Measurements from ENCODE around the gene CD59. TPM values are rescaled to one million over a fixed set of nuclear protein-coding genes. Genes with fewer than 3 reads are reported as not detected.

The CD59 gene
- total and polyA plus RNA-seq, 7 experiments from 2014 or later = 23.3 to 152 (median 69.6) TPM

DNA sequence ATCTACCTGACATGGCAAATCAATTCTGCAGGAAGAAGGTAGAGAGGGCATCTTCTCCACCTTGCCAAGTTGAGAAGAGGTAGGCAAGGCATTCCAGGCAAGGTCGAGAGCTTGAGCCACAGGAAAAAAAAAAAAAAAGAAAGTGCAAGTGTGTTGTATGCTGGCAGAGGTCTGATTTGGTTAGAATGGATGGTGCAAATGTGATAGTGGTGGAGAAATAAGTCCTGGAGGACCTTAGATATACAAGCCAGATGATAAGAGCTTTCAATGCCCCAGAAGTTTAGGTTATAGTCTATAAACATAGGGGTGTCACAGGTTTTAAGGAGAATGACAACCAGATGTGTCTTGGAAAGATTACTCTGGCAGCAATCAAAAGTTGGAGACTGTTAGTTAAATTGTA is 36.6 kb upstream of the CD59 start:
- peak overlapping the region; percentile 83 for H3K27ac ChIP-seq (ENCODE audit: low read depth, low read length)
- H3K27ac Mint-ChIP-seq = peak overlapping the region in 8 of 9 donors; percentile 75 to 98 (median 96)
- H3K4me1 Mint-ChIP-seq = peaks cover 33 to 58% (median 45%) of the 10 kb centered on the region in 7 donors
- CTCF ChIA-PET = no interaction called here
- H3K4me3 Mint-ChIP-seq = peak overlapping the region; percentile 76 to 99 (median 97)
- H3K9me3 ChIP-seq (ENCODE audit: control insufficient read depth in 2 of 3, low read length in 3 of 3) = no peaks in the 10 kb centered on the region
- DNase-seq = no peak
- H3K36me3 ChIP-seq (ENCODE audit: control insufficient read depth in 2 of 3, insufficient read depth in 3 of 3, low read length in 3 of 3) = peaks cover 3 to 25% (median 9%) of the 10 kb centered on the region in 3 experiments
- peaks cover 4 to 15% (median 10%) of the 10 kb centered on the region in 5 donors for H3K36me3 Mint-ChIP-seq
- H3K27me3 ChIP-seq (ENCODE audit: control insufficient read depth in 2 of 2, insufficient read depth in 2 of 2, low read length in 2 of 2) = no peaks in the 10 kb centered on the region
- H3K9me3 Mint-ChIP-seq = peaks cover 0 to 2% (median 0%) of the 10 kb centered on the region in 11 donors
- no peak for ATAC-seq
- peak overlapping the region; percentile 91 for H3K4me3 ChIP-seq (ENCODE audit: low read length)
- POLR2A ChIA-PET = interaction anchor here (1.2 to 4.7 kb wide), 5 partner anchors 15 to 42 kb away, joined by 3 to 22 read pairs (median 4); partner anchors contain the start of gene CD59
- peaks cover 0 to 21% (median 0%) of the 10 kb centered on the region in 5 donors for H3K27me3 Mint-ChIP-seq
- H3K4me1 ChIP-seq (ENCODE audit: control insufficient read depth in 2 of 2, insufficient read depth in 2 of 2, low read length in 2 of 2) = peaks cover 17 to 23% of the 10 kb centered on the region in 2 donors
- intact Hi-C loops (cut with micrococcal nuclease) = loop anchor here (2.0 to 10.0 kb wide), 6 partner anchors 14 to 1892 kb away; partner anchors contain the start of genes APIP (in 2 of the 2), PDHX (in 2 of the 2), CAT (in 1 of the 2) and EIF3M (in 1 of the 2)

DNA sequence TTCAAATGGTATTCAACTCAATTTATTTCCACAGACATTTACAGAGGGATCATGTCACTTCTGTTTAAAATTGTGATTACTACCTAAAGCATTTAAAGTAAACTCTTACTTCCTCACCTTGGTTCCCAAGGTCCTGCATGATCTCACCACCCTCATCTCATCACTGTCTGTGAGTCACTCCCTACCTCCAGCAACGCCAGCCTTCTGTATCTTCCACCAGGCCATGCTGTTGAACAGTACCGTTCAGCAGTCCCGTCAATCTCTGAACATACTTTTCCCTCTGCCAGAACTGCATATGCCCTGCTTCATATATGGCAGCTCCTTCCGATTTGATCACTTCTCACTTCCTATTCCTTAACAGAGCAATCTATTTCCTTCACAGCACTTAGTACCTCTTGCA is 36.1 kb upstream of the CD59 start:
- ChIA-PET CTCF (no interaction called here), POLR2A (interaction anchor here (1.3 to 4.7 kb wide), 3 partner anchors 14 to 37 kb away, joined by 4 to 22 read pairs (median 10); partner anchors contain the start of gene CD59)
- Histone ChIP-seq H3K27me3 (ENCODE audit: control insufficient read depth in 2 of 2, insufficient read depth in 2 of 2, low read length in 2 of 2) (no peaks in the 10 kb centered on the region), H3K36me3 (ENCODE audit: control insufficient read depth in 2 of 3, insufficient read depth in 3 of 3, low read length in 3 of 3) (peaks cover 3 to 30% (median 12%) of the 10 kb centered on the region in 3 experiments), H3K27ac (ENCODE audit: low read depth, low read length) (peak overlapping the region; percentile 12), H3K4me3 (ENCODE audit: low read length) (no peak overlapping the region), H3K9me3 (ENCODE audit: control insufficient read depth in 2 of 3, low read length in 3 of 3) (no peaks in the 10 kb centered on the region), H3K4me1 (ENCODE audit: control insufficient read depth in 2 of 2, insufficient read depth in 2 of 2, low read length in 2 of 2) (peaks cover 17 to 23% of the 10 kb centered on the region in 2 donors)
- DNase-seq (no peak), ATAC-seq (no peak)
- H3K4me1 Mint-ChIP-seq = peaks cover 33 to 58% (median 45%) of the 10 kb centered on the region in 7 donors
- H3K27ac Mint-ChIP-seq = peak overlapping the region in 7 of 9 donors; percentile 75 to 98 (median 95)
- peaks cover 0 to 2% (median 0%) of the 10 kb centered on the region in 11 donors for H3K9me3 Mint-ChIP-seq
- peak overlapping the region; percentile 76 to 99 (median 97) for H3K4me3 Mint-ChIP-seq
- intact Hi-C loops (cut with micrococcal nuclease) = loop anchor here (2.0 to 10.0 kb wide), 6 partner anchors 13 to 1893 kb away; partner anchors contain the start of genes APIP (in 2 of the 2), PDHX (in 2 of the 2), CAT (in 1 of the 2) and EIF3M (in 1 of the 2)
- H3K36me3 Mint-ChIP-seq = peaks cover 4 to 19% (median 10%) of the 10 kb centered on the region in 5 donors
- peaks cover 0 to 19% (median 0%) of the 10 kb centered on the region in 5 donors for H3K27me3 Mint-ChIP-seq

GRCh38 chr11:33770236-33770635 is 34.0 kb upstream of the CD59 start:
- H3K27ac Mint-ChIP-seq = peak overlapping the region in 3 of 9 donors; percentile 13 to 44 (median 39)
- Histone ChIP-seq H3K36me3 (ENCODE audit: control insufficient read depth in 2 of 3, insufficient read depth in 3 of 3, low read length in 3 of 3) (peaks cover 8 to 51% (median 15%) of the 10 kb centered on the region in 3 experiments), H3K27me3 (ENCODE audit: control insufficient read depth in 2 of 2, insufficient read depth in 2 of 2, low read length in 2 of 2) (no peaks in the 10 kb centered on the region), H3K27ac (ENCODE audit: low read depth, low read length) (no peak overlapping the region), H3K4me3 (ENCODE audit: low read length) (no peak overlapping the region), H3K9me3 (ENCODE audit: control insufficient read depth in 2 of 3, low read length in 3 of 3) (no peaks in the 10 kb centered on the region), H3K4me1 (ENCODE audit: control insufficient read depth in 2 of 2, insufficient read depth in 2 of 2, low read length in 2 of 2) (peaks cover 17 to 21% of the 10 kb centered on the region in 2 donors)
- peaks cover 36 to 50% (median 44%) of the 10 kb centered on the region in 7 donors for H3K4me1 Mint-ChIP-seq
- H3K27me3 Mint-ChIP-seq = peaks cover 0 to 8% (median 0%) of the 10 kb centered on the region in 5 donors
- H3K36me3 Mint-ChIP-seq = peaks cover 7 to 36% (median 20%) of the 10 kb centered on the region in 5 donors
- peak overlapping the region in 2 of 10 donors; percentile 15 to 22 for H3K4me3 Mint-ChIP-seq
- peaks cover 0 to 2% (median 0%) of the 10 kb centered on the region in 11 donors for H3K9me3 Mint-ChIP-seq
- POLR2A ChIA-PET = interaction anchor here (1.0 kb wide), 1 partner anchor 36 kb away, joined by 3 read pairs; no protein-coding TSS in a partner anchor
- DNase-seq (no peak), ATAC-seq (no peak)
- CTCF ChIA-PET = interaction anchor here (0.8 kb wide), 1 partner anchor 28 kb away, joined by 3 read pairs; no protein-coding TSS in a partner anchor
- intact Hi-C loops (cut with micrococcal nuclease) = loop anchor here (5.0 to 10.0 kb wide), 5 partner anchors 667 to 1895 kb away; partner anchors contain the start of genes APIP (in 2 of the 2), PDHX (in 2 of the 2), CAT (in 1 of the 2) and EIF3M (in 1 of the 2)

DNA sequence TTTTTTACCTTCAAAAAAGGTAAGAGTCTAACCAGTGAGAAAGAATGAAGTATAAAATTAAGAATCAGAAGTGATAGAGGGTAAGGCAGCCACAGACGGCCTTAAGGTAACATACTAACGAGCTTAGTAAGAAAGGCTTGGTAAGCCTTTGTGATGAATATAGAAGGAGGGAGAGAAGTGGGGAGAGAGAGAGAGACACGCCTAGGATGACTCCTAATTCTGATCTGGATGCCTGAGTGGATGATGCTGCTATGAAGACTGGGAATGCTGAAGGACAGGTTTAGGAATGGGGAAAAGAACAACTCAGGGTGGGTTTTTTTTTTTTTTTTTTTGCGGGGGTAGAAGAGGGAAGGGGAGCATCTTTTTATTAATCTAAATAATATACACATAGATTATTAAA is 33.3 kb upstream of the CD59 start:
- Histone ChIP-seq H3K27ac (ENCODE audit: low read depth, low read length) (no peak overlapping the region), H3K4me3 (ENCODE audit: low read length) (no peak overlapping the region), H3K27me3 (ENCODE audit: control insufficient read depth in 2 of 2, insufficient read depth in 2 of 2, low read length in 2 of 2) (no peaks in the 10 kb centered on the region), H3K9me3 (ENCODE audit: control insufficient read depth in 2 of 3, low read length in 3 of 3) (no peaks in the 10 kb centered on the region), H3K4me1 (ENCODE audit: control insufficient read depth in 2 of 2, insufficient read depth in 2 of 2, low read length in 2 of 2) (peaks cover 16 to 17% of the 10 kb centered on the region in 2 donors), H3K36me3 (ENCODE audit: control insufficient read depth in 2 of 3, insufficient read depth in 3 of 3, low read length in 3 of 3) (peaks cover 13 to 58% (median 15%) of the 10 kb centered on the region in 3 experiments)
- intact Hi-C loops (cut with micrococcal nuclease) = no loop called here
- peak overlapping the region in 5 of 9 donors; percentile 3 to 43 (median 32) for H3K27ac Mint-ChIP-seq
- no peak for DNase-seq
- H3K4me3 Mint-ChIP-seq = peak overlapping the region in 1 of 10 donors; percentile 44
- POLR2A ChIA-PET = no interaction called here
- H3K9me3 Mint-ChIP-seq = no peaks in the 10 kb centered on the region
- CTCF ChIA-PET = interaction anchor here (0.8 kb wide), 1 partner anchor 27 kb away, joined by 3 read pairs; no protein-coding TSS in a partner anchor
- H3K27me3 Mint-ChIP-seq = peaks cover 0 to under 1% (median 0%) of the 10 kb centered on the region in 5 donors
- ATAC-seq = no peak
- H3K4me1 Mint-ChIP-seq = peaks cover 29 to 50% (median 43%) of the 10 kb centered on the region in 7 donors
- peaks cover 14 to 43% (median 24%) of the 10 kb centered on the region in 5 donors for H3K36me3 Mint-ChIP-seq

DNA sequence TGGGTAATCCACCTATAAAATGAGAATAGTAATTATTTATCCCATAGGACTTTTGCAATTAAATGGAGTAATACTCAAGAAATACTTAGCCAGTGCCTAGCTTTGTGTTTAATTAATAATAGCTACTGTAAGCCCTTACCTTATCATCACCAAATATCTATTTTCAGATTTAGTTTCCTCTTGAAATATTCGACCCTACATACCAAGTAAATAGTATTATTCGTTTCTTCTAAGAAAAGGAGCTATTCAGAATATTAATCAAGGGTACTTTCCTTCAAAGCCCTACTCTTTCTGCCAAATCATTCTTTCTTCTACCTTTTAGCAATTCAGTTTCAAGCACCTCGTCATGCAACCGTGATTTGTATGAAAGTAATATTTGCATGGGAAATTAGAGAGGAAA is 31.4 kb upstream of the CD59 start:
- H3K36me3 Mint-ChIP-seq = peaks cover 18 to 59% (median 40%) of the 10 kb centered on the region in 5 donors
- peaks cover 9% of the 10 kb centered on the region in 2 donors for H3K4me1 ChIP-seq (ENCODE audit: control insufficient read depth in 2 of 2, insufficient read depth in 2 of 2, low read length in 2 of 2)
- peaks cover 26 to 57% (median 43%) of the 10 kb centered on the region in 7 donors for H3K4me1 Mint-ChIP-seq
- ATAC-seq (no peak), DNase-seq (no peak)
- ChIA-PET POLR2A (no interaction called here), CTCF (no interaction called here)
- intact Hi-C loops (cut with micrococcal nuclease) = no loop called here
- H3K9me3 ChIP-seq (ENCODE audit: control insufficient read depth in 2 of 3, low read length in 3 of 3) = no peaks in the 10 kb centered on the region
- peaks cover 0 to 5% (median 0%) of the 10 kb centered on the region in 11 donors for H3K9me3 Mint-ChIP-seq
- H3K27me3 ChIP-seq (ENCODE audit: control insufficient read depth in 2 of 2, insufficient read depth in 2 of 2, low read length in 2 of 2) = no peaks in the 10 kb centered on the region
- no peak overlapping the region for H3K27ac ChIP-seq (ENCODE audit: low read depth, low read length)
- no peaks in the 10 kb centered on the region for H3K27me3 Mint-ChIP-seq
- peaks cover 13 to 67% (median 20%) of the 10 kb centered on the region in 3 experiments for H3K36me3 ChIP-seq (ENCODE audit: control insufficient read depth in 2 of 3, insufficient read depth in 3 of 3, low read length in 3 of 3)
- no peak overlapping the region for H3K4me3 Mint-ChIP-seq
- no peak overlapping the region for H3K4me3 ChIP-seq (ENCODE audit: low read length)
- H3K27ac Mint-ChIP-seq = no peak overlapping the region

- no peak for DNase-seq
- H3K9me3 Mint-ChIP-seq = peaks cover 0 to 5% (median 0%) of the 10 kb centered on the region in 11 donors
- no peak overlapping the region for H3K4me3 Mint-ChIP-seq
- H3K4me1 ChIP-seq (ENCODE audit: control insufficient read depth in 2 of 2, insufficient read depth in 2 of 2, low read length in 2 of 2) = peaks cover 0 to 7% of the 10 kb centered on the region in 2 donors
- H3K36me3 ChIP-seq (ENCODE audit: control insufficient read depth in 2 of 3, insufficient read depth in 3 of 3, low read length in 3 of 3) = peaks cover 13 to 77% (median 20%) of the 10 kb centered on the region in 3 experiments
- H3K4me1 Mint-ChIP-seq = peaks cover 16 to 51% (median 37%) of the 10 kb centered on the region in 7 donors
- POLR2A ChIA-PET = no interaction called here
- intact Hi-C loops (cut with micrococcal nuclease) = no loop called here
- no peak overlapping the region for H3K27ac Mint-ChIP-seq
- H3K27me3 Mint-ChIP-seq = no peaks in the 10 kb centered on the region
- H3K9me3 ChIP-seq (ENCODE audit: control insufficient read depth in 2 of 3, low read length in 3 of 3) = no peaks in the 10 kb centered on the region
- no peaks in the 10 kb centered on the region for H3K27me3 ChIP-seq (ENCODE audit: control insufficient read depth in 2 of 2, insufficient read depth in 2 of 2, low read length in 2 of 2)
- H3K36me3 Mint-ChIP-seq = peaks cover 22 to 68% (median 48%) of the 10 kb centered on the region in 5 donors
- CTCF ChIA-PET = no interaction called here
- H3K4me3 ChIP-seq (ENCODE audit: low read length) = no peak overlapping the region
- H3K27ac ChIP-seq (ENCODE audit: low read depth, low read length) = no peak overlapping the region
- ATAC-seq = no peak
These were observed 29.9 kb upstream of the CD59 start for GRCh38 chr11:33766085-33766484.
